ENCODE measurements around the gene DHRS7B. TPM values are rescaled to one million over a fixed set of nuclear protein-coding genes. Genes with fewer than 3 reads are reported as not detected.

Gene DHRS7B
- total and polyA plus RNA-seq, 2 of the 13 experiments (the other 11 are each of a cell fraction or from before 2014, with no cell fraction given): 20.0 to 35.8 TPM

- no peak for TF ChIP-seq ZMAT5 (CRISPR knock-in tag; IDR thresholded peaks at IDR 0.05; ENCODE audit: borderline replicate concordance, low read depth)
- TF ChIP-seq, protein P1, sequence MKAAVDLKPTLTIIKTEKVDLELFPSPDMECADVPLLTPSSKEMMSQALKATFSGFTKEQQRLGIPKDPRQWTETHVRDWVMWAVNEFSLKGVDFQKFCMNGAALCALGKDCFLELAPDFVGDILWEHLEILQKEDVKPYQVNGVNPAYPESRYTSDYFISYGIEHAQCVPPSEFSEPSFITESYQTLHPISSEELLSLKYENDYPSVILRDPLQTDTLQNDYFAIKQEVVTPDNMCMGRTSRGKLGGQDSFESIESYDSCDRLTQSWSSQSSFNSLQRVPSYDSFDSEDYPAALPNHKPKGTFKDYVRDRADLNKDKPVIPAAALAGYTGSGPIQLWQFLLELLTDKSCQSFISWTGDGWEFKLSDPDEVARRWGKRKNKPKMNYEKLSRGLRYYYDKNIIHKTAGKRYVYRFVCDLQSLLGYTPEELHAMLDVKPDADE (CRISPR knock-in tag; IDR thresholded peaks at IDR 0.05): no peak
- no peak for TF ChIP-seq PRDM15 (CRISPR knock-in tag; IDR thresholded peaks at IDR 0.05)
- TF ChIP-seq ZNF280B (CRISPR knock-in tag; IDR thresholded peaks at IDR 0.05; ENCODE audit: borderline replicate concordance): no peak
Observed at GRCh38 chr17:21089933-21090901, 36.5 kb upstream of the DHRS7B start (continued).
